Loucy (cell line): ENCODE results near the gene ADIG.

Experiments used
- H2AFZ ChIP-seq: fragments of 200-600 bp; sonication (generic); 2 replicates; pipeline ENCODE4 v1.6.0; 2016; ENCODE audit warnings: antibody characterized with exemption, mild to moderate bottlenecking, low read length, moderate library complexity
- H3F3A ChIP-seq: fragments of 200-600 bp; 2 replicates; pipeline ENCODE4 v1.6.0; 2016; ENCODE audit warnings: antibody characterized with exemption, low read depth, mild to moderate bottlenecking
- H3K27me3 ChIP-seq: fragments of 200-600 bp; sonication (generic); 2 replicates; pipeline ENCODE4 v1.6.1; 2014; ENCODE audit warnings: low read length, mild to moderate bottlenecking; ENCODE audit not compliant: insufficient read depth, poor library complexity, severe bottlenecking
- H3K36me3 ChIP-seq: fragments of 200-600 bp; sonication (generic); 2 replicates; pipeline ENCODE4 v1.6.1; 2016; ENCODE audit warnings: low read length; ENCODE audit not compliant: insufficient read depth
- H3K4me1 ChIP-seq: fragments of 200-600 bp; sonication (generic); 2 replicates; pipeline ENCODE4 v1.5.1; 2014; ENCODE audit warnings: low read length, mild to moderate bottlenecking; ENCODE audit not compliant: insufficient read depth, poor library complexity, severe bottlenecking
- H3K4me2 ChIP-seq: fragments of 200-600 bp; sonication (generic); 2 replicates; pipeline ENCODE4 v1.6.0; 2014; ENCODE audit warnings: antibody characterized with exemption, low read length, low read depth, mild to moderate bottlenecking; ENCODE audit not compliant: poor library complexity, severe bottlenecking
- H3K4me3 ChIP-seq: fragments of 200-600 bp; sonication (generic); 2 replicates; pipeline ENCODE4 v1.5.1; 2014; ENCODE audit warnings: low read length, mild to moderate bottlenecking, mixed read lengths; ENCODE audit not compliant: poor library complexity, severe bottlenecking
- H3K79me2 ChIP-seq: fragments of 200-600 bp; sonication (generic); 2 replicates; pipeline ENCODE4 v1.6.1; 2014; ENCODE audit warnings: low read length; ENCODE audit not compliant: insufficient read depth
- H3K9ac ChIP-seq: fragments of 200-600 bp; sonication (generic); 2 replicates; pipeline ENCODE4 v1.6.0; 2014; ENCODE audit warnings: mild to moderate bottlenecking, low read depth, low read length, moderate library complexity; ENCODE audit not compliant: poor library complexity, severe bottlenecking
- H3K9me2 ChIP-seq: fragments of 200-600 bp; sonication (generic); replicated peaks from 2 replicates; pipeline ENCODE4 v1.6.1; 2016; ENCODE audit warnings: low read depth, low read length, mixed read lengths
- H3K9me3 ChIP-seq: fragments of 200-600 bp; sonication (generic); 2 replicates; pipeline ENCODE4 v1.6.1; 2014; ENCODE audit warnings: mild to moderate bottlenecking, antibody characterized with exemption, low read length, low read depth; ENCODE audit not compliant: insufficient read depth
- H4K20me1 ChIP-seq: fragments of 200-600 bp; sonication (generic); 2 replicates; pipeline ENCODE4 v1.6.0; 2014; ENCODE audit warnings: antibody characterized with exemption, low read length, mild to moderate bottlenecking; ENCODE audit not compliant: insufficient read depth, poor library complexity, severe bottlenecking
- EZH2phosphoT487 ChIP-seq: fragments of 200-600 bp; IDR thresholded peaks from 2 replicates; pipeline ENCODE4 v1.6.1; 2018; ENCODE audit warnings: antibody characterized with exemption, mild to moderate bottlenecking, moderate library complexity, borderline replicate concordance
- TF ChIP-seq, protein P1 (sequence below): fragments of 200-600 bp; sonication (generic); conservative IDR thresholded peaks from 2 replicates; pipeline ENCODE4 v1.5.1; 2014; ENCODE audit warnings: mild to moderate bottlenecking, antibody characterized with exemption, low read length

The ADIG gene

DNA sequence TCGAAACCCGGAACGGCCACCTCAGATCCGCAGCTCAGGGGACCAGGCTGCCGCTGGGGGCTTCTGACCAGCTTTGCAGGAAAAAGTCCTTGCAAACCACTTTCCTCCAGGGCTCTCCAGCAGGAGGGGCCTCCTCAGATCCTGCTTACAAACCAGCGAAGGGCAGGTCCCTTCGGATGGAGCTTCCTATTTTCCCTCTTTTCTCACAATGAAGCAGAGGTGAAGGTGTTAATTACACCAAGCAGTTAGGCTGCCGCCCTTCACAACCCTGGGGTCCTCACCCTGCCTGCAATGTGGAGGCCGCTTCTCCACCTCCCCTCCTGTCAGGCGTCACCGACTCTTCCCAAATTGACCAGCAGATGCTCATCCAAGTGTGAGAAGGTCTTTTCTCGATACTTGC lies 26.4 kb downstream of the ADIG start:
- no peaks in the 10 kb centered on the region for H3K27me3 ChIP-seq
- TF ChIP-seq, protein P1, sequence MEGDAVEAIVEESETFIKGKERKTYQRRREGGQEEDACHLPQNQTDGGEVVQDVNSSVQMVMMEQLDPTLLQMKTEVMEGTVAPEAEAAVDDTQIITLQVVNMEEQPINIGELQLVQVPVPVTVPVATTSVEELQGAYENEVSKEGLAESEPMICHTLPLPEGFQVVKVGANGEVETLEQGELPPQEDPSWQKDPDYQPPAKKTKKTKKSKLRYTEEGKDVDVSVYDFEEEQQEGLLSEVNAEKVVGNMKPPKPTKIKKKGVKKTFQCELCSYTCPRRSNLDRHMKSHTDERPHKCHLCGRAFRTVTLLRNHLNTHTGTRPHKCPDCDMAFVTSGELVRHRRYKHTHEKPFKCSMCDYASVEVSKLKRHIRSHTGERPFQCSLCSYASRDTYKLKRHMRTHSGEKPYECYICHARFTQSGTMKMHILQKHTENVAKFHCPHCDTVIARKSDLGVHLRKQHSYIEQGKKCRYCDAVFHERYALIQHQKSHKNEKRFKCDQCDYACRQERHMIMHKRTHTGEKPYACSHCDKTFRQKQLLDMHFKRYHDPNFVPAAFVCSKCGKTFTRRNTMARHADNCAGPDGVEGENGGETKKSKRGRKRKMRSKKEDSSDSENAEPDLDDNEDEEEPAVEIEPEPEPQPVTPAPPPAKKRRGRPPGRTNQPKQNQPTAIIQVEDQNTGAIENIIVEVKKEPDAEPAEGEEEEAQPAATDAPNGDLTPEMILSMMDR, result no peak
- TF ChIP-seq EZH2phosphoT487, result no peak
- no peaks in the 10 kb centered on the region for H3K4me1 ChIP-seq
- H3K4me3 ChIP-seq, result no peak overlapping the region
- H2AFZ ChIP-seq, result no peak overlapping the region
- H3K9ac ChIP-seq, result no peak overlapping the region
- H4K20me1 ChIP-seq, result no peaks in the 10 kb centered on the region
- no peaks in the 10 kb centered on the region for H3K79me2 ChIP-seq
- no peaks in the 10 kb centered on the region for H3K9me2 ChIP-seq
- no peaks in the 10 kb centered on the region for H3K9me3 ChIP-seq
- no peak overlapping the region for H3K4me2 ChIP-seq
- H3K36me3 ChIP-seq, result no peaks in the 10 kb centered on the region
- no peaks in the 10 kb centered on the region for H3F3A ChIP-seq

DNA sequence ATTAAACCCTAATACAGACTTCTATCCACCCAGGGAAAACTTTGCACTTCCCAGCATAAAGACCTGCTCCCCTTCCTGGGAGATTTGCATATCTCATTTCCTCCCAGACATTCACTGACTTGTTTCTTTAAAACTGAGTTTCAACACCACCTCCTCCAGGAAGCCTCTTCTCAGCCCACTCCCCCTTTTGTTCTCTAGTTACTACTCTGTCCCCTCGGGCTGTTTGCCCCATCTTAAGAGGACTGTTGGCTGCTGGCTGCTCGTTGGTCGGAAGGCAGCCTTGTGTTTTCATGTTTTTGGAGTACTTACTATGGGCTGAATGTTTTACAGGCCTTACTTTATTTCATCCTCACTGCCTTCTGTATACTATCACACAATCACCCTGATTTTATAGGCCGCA lies 27.2 kb downstream of the ADIG start:
- Histone ChIP-seq H3F3A (no peaks in the 10 kb centered on the region), H2AFZ (no peak overlapping the region), H3K4me1 (no peaks in the 10 kb centered on the region), H3K36me3 (no peaks in the 10 kb centered on the region), H3K27me3 (no peaks in the 10 kb centered on the region), H3K79me2 (no peaks in the 10 kb centered on the region), H3K9me3 (no peaks in the 10 kb centered on the region), H3K4me3 (no peak overlapping the region), H3K9me2 (no peaks in the 10 kb centered on the region), H4K20me1 (no peaks in the 10 kb centered on the region), H3K4me2 (no peak overlapping the region), H3K9ac (no peak overlapping the region)
- TF ChIP-seq, protein P1, result no peak
- TF ChIP-seq EZH2phosphoT487, result no peak

GRCh38 chr20:38609815-38610214 lies 28.8 kb downstream of the ADIG start:
- H3K9me2 ChIP-seq, result no peaks in the 10 kb centered on the region
- H3K9me3 ChIP-seq, result no peaks in the 10 kb centered on the region
- no peaks in the 10 kb centered on the region for H3K36me3 ChIP-seq
- H4K20me1 ChIP-seq, result no peaks in the 10 kb centered on the region
- no peaks in the 10 kb centered on the region for H3K79me2 ChIP-seq
- H3F3A ChIP-seq, result no peaks in the 10 kb centered on the region
- no peak overlapping the region for H3K4me2 ChIP-seq
- H2AFZ ChIP-seq, result no peak overlapping the region
- TF ChIP-seq, protein P1, result no peak
- no peak for TF ChIP-seq EZH2phosphoT487
- H3K4me3 ChIP-seq, result no peak overlapping the region
- no peaks in the 10 kb centered on the region for H3K4me1 ChIP-seq
- no peak overlapping the region for H3K9ac ChIP-seq
- no peaks in the 10 kb centered on the region for H3K27me3 ChIP-seq
